ENCODE measurements around the gene TP53I11. TPM values are rescaled to one million over a fixed set of nuclear protein-coding genes. Genes with fewer than 3 reads are reported as not detected.

The TP53I11 gene
- total RNA-seq, 1 experiment from 2014 or later = 94.2 TPM

- H3K27me3 Mint-ChIP-seq (ENCODE audit: low read depth) = peaks cover 17% of the 10 kb centered on the region
- no peak overlapping the region for H2AFZ ChIP-seq (ENCODE audit: low read length)
- H3K9ac ChIP-seq (ENCODE audit: extremely low read depth, insufficient read length, low read length) = no peak overlapping the region
- H2BK120ac ChIP-seq (ENCODE audit: low read depth, low read length, poor library complexity, severe bottlenecking) = no peak overlapping the region
- H2BK20ac ChIP-seq (ENCODE audit: low read depth, low read length, poor library complexity, severe bottlenecking) = no peak overlapping the region
- H3K56ac ChIP-seq (ENCODE audit: insufficient read length, low read depth, low read length) = no peak overlapping the region
- no peak overlapping the region for H3T11ph ChIP-seq (ENCODE audit: low read length)
- no CpG with 5 or more reads among the region's 5 CpGs for WGBS (ENCODE audit: extremely low coverage, insufficient read length, low lambda C conversion rate)
- H2BK5ac ChIP-seq (ENCODE audit: insufficient read length, low read length) = no peak overlapping the region
- no peak overlapping the region for H4K5ac ChIP-seq (ENCODE audit: insufficient read length, low read depth, low read length)
- no peak overlapping the region for H3K14ac ChIP-seq (ENCODE audit: insufficient read depth, low read length)
- H3K4ac ChIP-seq (ENCODE audit: low read depth, low read length) = no peak overlapping the region
- no peak overlapping the region for H2AK5ac ChIP-seq (ENCODE audit: insufficient read length, low read length)
- H3K23ac ChIP-seq (ENCODE audit: insufficient read length, low read depth, low read length) = no peak overlapping the region
- H3K4me1 Mint-ChIP-seq = peaks cover 20 to 34% of the 10 kb centered on the region in 2 experiments
- TF ChIP-seq CTCF (conservative IDR thresholded peaks at IDR 0.05) = no peak
- no peaks in the 10 kb centered on the region for H4K20me1 ChIP-seq (ENCODE audit: control insufficient read depth, insufficient read depth, insufficient read length)
- H3K4me3 Mint-ChIP-seq = no peak overlapping the region
- H3K79me1 ChIP-seq (ENCODE audit: insufficient read depth, low read depth, low read length, poor library complexity, severe bottlenecking) = no peaks in the 10 kb centered on the region
- no peaks in the 10 kb centered on the region for H3K23me2 ChIP-seq (ENCODE audit: insufficient read length, low read depth, low read length, poor library complexity, severe bottlenecking)
- no peaks in the 10 kb centered on the region for H3K9me3 ChIP-seq (ENCODE audit: control insufficient read depth, low read depth, low read length)
- no peak overlapping the region for H3K27ac ChIP-seq (ENCODE audit: insufficient read length, low read depth, low read length)
- H3K36me3 Mint-ChIP-seq (ENCODE audit: insufficient read depth in 1 of 3, low read depth in 3 of 3) = no peaks in the 10 kb centered on the region
- H4K8ac ChIP-seq (replicated peaks; ENCODE audit: insufficient read length, low read depth, low read length) = no peak overlapping the region
- no peaks in the 10 kb centered on the region for H3K79me2 ChIP-seq (ENCODE audit: insufficient read depth, low read length)
- H3K9me3 Mint-ChIP-seq = no peaks in the 10 kb centered on the region
- H3K4me2 ChIP-seq (ENCODE audit: insufficient read depth, insufficient read length, low read length) = no peak overlapping the region
- no peaks in the 10 kb centered on the region for H3K27me3 ChIP-seq (ENCODE audit: insufficient read depth, low read length)
- no peak overlapping the region for H3K27ac Mint-ChIP-seq
- no peak overlapping the region for H2BK15ac ChIP-seq (ENCODE audit: low read depth, low read length)
- no peak for DNase-seq
- no peak overlapping the region for H2BK12ac ChIP-seq (ENCODE audit: insufficient read length, low read depth, low read length)
- H4K91ac ChIP-seq (ENCODE audit: insufficient read length, low read depth, low read length) = no peak overlapping the region
- no peak overlapping the region for H3K18ac ChIP-seq (ENCODE audit: insufficient read length, low read depth, low read length)
- no peaks in the 10 kb centered on the region; the same call in 1 of the 2 replicates for H3K4me1 ChIP-seq (ENCODE audit: insufficient read depth, low read length)
Observed at GRCh38 chr11:44997566-44997965, 46.9 kb upstream of the TP53I11 start.
